KOPT-K1 (cell line): ENCODE data around the gene DUSP19.
A peak's percentile ranks its signal among the peaks of the same experiment; 100 is the strongest.

Experiments used
- H3K27ac ChIP-seq: fragments of 200-600 bp; sonication (generic); 2 replicates; pipeline ENCODE4 v1.5.1; 2016; ENCODE audit warnings: antibody characterized with exemption, mild to moderate bottlenecking, low read depth, low read length; ENCODE audit not compliant: poor library complexity, severe bottlenecking
- H3K36me3 ChIP-seq: fragments of 200-600 bp; sonication (generic); 2 replicates; pipeline ENCODE4 v1.5.1; 2017; ENCODE audit warnings: antibody characterized with exemption, mild to moderate bottlenecking, low read length, moderate library complexity; ENCODE audit not compliant: insufficient read depth
- H3K9me3 ChIP-seq: fragments of 200-600 bp; sonication (generic); 2 replicates; pipeline ENCODE4 v1.5.1; 2017; ENCODE audit warnings: antibody characterized with exemption, low read length, mild to moderate bottlenecking; ENCODE audit not compliant: insufficient read depth, poor library complexity, severe bottlenecking

DUSP19 gene

DNA sequence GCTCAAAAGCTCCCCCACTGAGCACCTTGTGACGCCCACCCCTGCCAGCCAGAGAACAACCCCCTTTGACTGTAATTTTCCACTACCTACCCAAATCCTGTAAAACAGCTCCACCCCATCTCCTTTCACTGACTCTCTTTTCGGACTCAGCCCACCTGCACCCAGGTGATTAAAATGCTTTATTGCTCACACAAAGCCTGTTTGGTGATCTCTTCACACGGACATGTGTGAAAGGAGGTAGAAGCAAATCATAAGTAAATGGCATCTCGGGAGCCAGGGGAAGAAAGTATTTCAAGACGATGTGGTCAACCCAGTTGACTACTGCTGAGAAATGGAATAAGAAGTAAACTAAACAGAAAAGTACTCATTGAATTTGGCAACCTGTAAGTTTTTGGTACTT lies 29.1 kb upstream of the DUSP19 start:
- no peak overlapping the region for H3K27ac ChIP-seq
- H3K36me3 ChIP-seq, result no peaks in the 10 kb centered on the region
- H3K9me3 ChIP-seq, result no peaks in the 10 kb centered on the region

DNA sequence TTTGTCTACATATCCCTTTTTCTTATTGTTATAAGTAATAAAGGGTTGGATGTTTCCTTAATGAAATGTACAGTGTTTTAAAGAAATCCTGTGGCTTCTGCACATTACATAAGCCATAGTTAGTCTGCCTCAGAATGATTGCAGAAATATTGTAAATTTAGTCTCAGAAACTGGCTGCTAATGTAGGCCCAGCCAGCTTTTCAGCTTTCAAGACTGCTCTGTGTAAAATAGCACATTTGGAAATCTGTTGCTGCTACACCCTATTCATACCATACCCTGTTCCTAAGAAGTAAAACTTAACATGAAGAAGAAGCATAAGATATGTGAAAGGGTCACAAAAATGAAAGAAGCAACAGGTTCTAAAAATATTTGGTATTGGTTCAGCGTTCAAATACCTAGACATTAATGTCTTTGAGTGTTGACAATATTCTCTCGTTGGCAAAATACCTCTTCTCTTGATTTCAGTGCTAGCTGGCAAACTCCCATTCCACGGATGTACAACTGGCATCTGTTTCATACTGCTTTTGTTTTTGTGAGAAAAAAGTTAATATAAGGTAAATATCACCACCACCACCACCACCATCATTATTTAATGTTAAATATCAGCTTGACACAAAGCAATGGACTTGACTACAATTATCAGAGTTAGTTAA lies 21.1 kb upstream of the DUSP19 start:
- no peaks in the 10 kb centered on the region for H3K36me3 ChIP-seq
- no peaks in the 10 kb centered on the region for H3K9me3 ChIP-seq
- no peak overlapping the region for H3K27ac ChIP-seq

DNA sequence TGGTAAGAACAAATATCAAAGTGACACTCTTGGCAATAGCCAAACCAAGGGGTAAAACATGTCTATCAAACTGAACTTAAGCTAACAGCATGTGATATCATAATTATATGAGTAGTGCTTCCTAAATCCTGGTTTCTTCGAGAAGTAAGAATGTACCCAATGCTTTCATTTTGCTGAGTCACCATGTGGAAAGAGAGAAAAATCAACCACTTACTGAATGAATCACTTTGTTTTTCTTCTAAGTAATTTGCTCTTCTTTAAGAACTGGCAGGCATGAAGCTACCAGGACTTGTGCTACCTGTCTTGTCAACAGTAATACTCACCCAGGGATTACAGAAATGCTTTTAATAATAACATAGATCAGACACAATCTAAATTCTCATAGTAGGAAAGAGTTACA lies 19.0 kb upstream of the DUSP19 start:
- Histone ChIP-seq H3K36me3 (no peaks in the 10 kb centered on the region), H3K27ac (no peak overlapping the region), H3K9me3 (no peaks in the 10 kb centered on the region)

DNA sequence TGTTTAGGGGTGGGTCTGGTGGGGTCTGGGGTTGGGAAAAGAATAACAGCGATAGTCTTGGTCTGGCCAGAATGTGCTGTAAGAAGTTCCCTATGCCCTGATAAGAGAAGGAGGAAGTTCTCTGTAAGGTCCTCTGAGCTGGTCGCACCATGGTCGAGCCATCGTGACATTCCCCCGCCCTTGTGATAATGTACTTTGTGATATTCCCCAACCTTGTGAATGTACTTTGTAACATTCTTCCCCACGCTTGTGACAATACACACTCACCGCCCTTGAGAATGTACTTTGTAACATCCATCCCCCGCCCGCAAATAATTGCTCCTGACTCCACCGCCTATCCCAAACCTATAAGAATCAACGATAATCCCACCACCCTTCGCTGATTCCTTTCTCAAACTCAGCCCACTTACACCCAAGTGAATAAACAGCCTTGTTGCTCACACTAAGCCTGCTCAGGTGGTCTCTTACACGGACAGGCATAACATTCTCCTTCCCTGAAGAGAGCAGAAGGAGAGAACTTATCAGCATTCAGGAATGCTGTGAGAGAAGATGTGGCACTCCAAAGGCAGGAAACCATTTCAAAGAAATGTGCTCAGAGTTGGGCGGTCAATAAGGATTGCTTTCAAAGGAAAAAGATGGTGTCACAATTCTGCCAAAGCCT lies 17.8 kb upstream of the DUSP19 start:
- no peak overlapping the region for H3K27ac ChIP-seq
- H3K9me3 ChIP-seq, result no peaks in the 10 kb centered on the region
- H3K36me3 ChIP-seq, result no peaks in the 10 kb centered on the region

DNA sequence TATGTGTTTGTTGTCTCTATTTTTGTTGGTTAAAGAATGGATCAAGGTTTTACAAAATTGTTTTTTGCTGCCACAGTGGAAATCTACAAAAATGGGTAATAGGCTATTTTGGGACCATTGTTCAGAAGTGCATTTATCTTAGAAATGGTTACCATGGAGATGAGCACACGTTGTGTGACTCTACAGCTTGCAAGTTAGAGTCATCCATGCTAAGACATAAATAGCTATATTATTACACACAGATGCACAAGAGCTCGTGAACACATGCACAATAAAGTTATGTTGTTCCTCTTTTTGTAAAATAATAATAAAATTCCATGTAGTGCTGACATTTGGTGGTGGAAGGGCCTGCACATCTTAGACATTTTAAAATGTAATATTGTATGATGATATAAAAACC lies 15.5 kb upstream of the DUSP19 start:
- Histone ChIP-seq H3K36me3 (no peaks in the 10 kb centered on the region), H3K9me3 (no peaks in the 10 kb centered on the region), H3K27ac (no peak overlapping the region)

DNA sequence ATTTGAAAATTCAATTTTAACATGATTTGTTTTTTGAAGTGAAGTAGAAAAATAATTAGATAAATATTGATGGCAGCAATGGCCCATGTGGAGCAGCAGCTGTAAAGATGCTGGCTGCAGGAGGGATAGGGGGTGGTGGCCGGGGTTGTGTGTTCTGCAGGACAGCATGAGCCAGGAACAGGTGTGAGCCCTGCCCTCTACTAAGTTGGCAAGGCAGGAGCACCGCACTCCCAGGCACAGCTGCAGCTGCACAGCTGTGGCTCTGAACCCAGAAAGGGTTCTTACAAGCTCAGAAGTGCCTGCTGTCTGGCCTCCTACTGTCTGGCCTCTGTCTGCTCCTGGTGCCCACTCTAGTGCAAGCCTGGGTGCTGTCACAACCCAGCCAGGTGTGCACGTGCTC lies 10.0 kb upstream of the DUSP19 start:
- H3K9me3 ChIP-seq, result peaks cover 17% of the 10 kb centered on the region
- no peaks in the 10 kb centered on the region for H3K36me3 ChIP-seq
- H3K27ac ChIP-seq, result no peak overlapping the region

DNA sequence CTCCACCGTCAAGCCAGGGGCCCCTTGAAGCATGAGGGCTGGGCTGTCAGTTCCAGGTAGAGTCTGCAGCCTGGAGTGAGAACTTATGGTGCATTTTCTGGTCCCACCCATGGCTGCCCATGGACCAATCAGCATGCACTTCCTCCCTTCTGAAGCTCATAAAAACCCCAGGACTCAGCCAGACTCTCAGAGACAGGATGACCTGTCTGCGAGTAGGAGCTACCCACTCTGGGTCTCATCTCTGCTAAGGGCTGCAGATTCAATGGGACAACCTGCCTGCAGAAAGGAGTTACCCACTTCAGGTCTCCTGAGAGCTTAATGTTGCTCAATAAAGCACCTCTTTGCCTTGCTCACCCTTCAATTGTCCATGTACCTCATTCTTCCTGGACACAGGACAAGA lies 9.4 kb upstream of the DUSP19 start:
- peaks cover 17% of the 10 kb centered on the region for H3K9me3 ChIP-seq
- no peaks in the 10 kb centered on the region for H3K36me3 ChIP-seq

DNA sequence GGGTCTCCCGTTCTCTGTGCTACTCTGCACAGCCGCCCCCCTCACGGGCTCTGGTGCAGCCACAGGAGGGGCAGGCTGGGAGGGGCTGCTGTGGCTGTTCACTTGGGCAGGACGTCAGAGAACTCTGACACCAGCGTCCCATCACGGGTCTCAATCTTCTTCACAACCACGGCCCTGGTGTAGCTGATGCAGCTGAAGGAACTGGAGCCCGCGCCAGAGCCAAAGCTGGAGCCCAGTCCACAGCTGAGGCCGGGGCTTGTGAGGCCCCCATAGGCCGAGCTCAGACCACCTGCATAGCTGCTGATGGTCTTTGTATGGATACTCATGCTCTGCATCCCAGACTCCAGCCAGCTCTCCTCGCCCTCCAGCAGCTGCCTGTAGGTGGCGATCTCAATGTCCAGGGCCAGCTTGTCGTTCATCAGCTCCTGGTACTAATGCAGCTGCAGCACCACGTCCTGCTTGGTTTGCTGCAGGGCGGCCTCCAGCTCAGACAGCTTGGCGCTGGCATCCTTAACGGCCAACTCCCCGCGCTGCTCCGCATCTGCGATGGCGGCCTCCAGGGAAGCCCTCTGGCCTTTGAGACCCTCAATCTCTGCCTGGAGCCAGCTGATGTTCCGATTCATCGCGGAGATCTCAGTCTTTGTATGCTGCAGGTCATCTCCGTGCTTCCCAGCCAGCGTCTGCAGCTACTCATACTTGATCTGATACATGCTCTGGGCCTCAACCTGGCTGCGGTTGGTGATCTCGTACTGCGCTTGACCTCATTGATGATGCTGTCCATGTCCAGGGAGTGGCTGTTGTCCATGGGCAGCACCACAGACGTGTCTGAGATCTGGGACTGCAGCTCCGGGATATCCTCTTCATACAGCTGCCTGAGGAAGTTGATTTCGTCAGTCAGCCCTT lies 7.4 kb upstream of the DUSP19 start:
- Histone ChIP-seq H3K36me3 (no peaks in the 10 kb centered on the region), H3K27ac (no peak overlapping the region), H3K9me3 (peaks cover 17% of the 10 kb centered on the region)

More for the DNA sequence above, 9.4 kb upstream of the DUSP19 start:
- H3K27ac ChIP-seq, result no peak overlapping the region

DNA sequence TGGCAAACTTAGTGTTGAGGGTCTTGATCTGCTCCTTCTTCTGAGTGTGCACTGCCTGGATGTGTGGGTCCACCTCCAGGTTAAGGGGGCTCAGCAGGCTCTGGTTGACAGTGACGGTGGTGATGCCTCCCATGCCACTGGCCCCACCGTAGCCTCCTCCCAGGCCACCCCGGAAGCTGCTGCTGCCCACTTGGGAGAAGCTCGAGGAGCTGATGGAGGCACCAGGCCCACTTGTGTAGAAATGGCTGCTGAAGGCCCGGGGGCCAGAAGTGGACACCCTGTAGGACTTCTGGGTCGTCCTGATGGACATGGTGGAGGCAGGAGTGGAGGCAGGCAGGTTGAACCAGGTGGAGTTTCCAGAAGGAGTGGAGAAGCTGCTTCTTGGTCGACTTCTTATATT lies 6.4 kb upstream of the DUSP19 start:
- Histone ChIP-seq H3K27ac (no peak overlapping the region), H3K36me3 (no peaks in the 10 kb centered on the region), H3K9me3 (peaks cover 17% of the 10 kb centered on the region)

DNA sequence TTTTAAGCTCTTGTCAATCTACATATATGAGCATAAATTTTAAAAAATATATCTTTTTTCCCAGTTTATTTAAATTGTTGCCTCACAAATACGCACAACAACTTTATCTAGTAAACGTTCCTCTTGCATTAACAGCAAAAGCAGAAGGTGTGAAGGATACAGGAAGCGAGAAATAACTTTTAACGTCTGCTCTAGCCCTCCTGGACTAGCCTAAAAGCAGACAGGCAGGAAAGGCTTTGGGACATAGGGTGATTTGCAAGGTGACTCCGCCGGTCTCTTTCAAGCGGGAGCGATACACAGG lies 434 bp upstream of the DUSP19 start:
- no peaks in the 10 kb centered on the region for H3K9me3 ChIP-seq
- H3K27ac ChIP-seq, result no peak overlapping the region
- no peaks in the 10 kb centered on the region for H3K36me3 ChIP-seq

DNA sequence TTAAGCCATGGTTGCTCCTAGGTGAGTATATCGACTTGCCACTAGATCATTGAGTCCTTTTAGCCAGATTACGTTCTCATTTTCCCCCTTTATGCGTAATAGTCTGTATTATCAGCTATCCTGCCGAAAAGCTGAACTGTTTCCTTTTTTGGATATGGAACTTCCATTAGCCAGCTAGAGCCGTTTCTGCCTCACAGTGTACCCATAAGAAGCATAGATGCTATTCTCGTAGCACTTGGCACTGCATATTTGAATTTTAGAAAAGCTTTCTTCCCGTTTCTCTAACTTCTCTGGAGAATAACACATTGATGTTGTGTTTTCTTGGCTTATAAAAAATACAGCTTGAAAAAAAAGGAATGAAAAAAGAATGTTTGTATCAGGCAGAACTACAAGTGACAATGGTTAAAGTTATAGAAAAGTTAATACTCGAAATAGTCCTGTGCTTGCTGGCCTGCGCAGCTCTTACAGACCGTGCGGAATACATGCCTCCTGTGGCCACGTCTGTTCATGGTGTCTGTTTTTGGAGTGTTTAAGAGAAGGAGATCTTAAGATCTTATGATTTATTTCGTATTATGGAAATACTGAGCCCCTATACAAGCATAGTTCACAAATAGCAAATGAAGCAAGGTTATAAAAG lies 710 bp downstream of the DUSP19 start:
- no peaks in the 10 kb centered on the region for H3K9me3 ChIP-seq
- no peaks in the 10 kb centered on the region for H3K36me3 ChIP-seq
- H3K27ac ChIP-seq, result peak overlapping the region; percentile 9

DNA sequence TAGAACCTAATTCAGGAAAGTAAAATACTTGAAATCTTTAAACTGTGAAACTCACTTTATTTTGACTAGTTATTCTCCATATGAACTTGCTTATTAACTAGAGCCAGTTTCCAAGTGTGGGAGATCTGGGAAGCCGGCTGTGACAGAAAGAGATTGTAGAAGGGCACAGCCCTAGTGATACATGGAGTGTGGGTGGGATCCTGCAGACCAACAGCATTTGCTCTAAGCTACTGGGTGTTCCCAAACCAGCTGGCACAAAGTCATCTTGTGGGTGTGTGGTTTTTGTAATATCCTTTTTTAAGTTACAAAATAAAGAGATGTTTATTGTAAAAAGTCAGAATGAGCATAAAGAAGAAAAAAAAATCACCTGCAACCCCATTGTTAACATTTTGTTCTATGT lies 3.4 kb downstream of the DUSP19 start:
- Histone ChIP-seq H3K36me3 (no peaks in the 10 kb centered on the region), H3K9me3 (no peaks in the 10 kb centered on the region), H3K27ac (no peak overlapping the region)

DNA sequence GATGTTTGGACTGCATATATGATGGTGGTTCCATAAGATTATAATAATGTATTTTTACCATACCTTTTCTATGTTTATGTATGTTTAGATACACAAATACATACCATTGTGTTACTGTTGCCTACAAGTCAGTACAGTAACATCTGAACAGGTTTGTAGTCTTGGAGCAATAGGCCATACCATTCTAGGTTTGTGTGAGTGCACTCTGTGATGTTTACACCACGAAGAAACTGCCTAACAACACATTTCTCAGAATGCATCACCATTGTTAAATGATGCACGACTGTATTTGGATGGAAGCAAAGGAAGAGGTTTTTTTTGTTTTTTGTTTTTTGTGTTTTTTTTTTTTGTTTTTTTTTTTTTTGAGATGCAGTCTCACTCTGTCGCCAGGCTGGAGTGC lies 9.5 kb downstream of the DUSP19 start:
- H3K36me3 ChIP-seq, result no peaks in the 10 kb centered on the region
- H3K9me3 ChIP-seq, result no peaks in the 10 kb centered on the region
- H3K27ac ChIP-seq, result no peak overlapping the region

DNA sequence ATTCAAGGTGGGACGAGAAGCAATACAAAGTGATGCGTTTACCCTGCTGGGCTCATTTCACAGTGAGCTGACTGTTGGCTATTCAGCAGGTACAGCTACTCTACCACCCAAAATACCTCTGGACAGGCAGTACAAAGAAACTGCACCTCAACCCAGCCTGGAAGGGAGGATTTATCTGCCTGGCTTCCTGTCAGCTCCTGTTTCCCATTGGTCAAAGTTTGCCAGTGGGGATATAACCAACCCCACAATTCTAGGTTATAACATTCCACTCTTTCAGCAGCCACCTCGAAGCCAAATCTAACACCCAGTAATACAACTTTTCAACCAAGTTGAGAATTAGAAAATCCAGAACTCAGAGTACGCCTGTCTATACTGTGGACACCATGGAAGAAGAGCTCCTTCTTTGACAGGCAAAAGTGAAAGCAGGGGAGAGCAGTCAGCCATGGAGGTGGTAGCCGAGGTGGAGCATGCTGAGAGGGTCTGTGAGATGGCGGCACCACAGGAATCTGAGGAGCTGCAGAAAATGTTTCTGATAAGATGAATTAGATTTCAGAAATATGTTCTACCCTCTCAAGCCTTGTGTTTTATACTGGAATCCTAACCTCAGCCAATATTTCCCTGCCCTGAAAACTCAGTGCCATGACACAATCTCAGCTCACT lies 10.8 kb downstream of the DUSP19 start:
- Histone ChIP-seq H3K27ac (no peak overlapping the region), H3K9me3 (no peaks in the 10 kb centered on the region), H3K36me3 (no peaks in the 10 kb centered on the region)
